ENCODE data around the gene MOXD1.

MOXD1 gene

GRCh38 chr6:132268209-132268608 lies 133.1 kb downstream of the MOXD1 start:
- DNase-seq = no peak

GRCh38 chr6:132265451-132266097 lies 135.7 kb downstream of the MOXD1 start:
- Histone ChIP-seq H3K27me3 (replicated peaks; ENCODE audit: control insufficient read depth, insufficient read depth, low read length, poor library complexity, severe bottlenecking) (no peaks in the 10 kb centered on the region), H3K36me3 (ENCODE audit: control insufficient read depth, insufficient read depth, low read length) (no peaks in the 10 kb centered on the region), H3K4me1 (ENCODE audit: control insufficient read depth, insufficient read depth, low read length, poor library complexity, severe bottlenecking) (no peaks in the 10 kb centered on the region), H3K4me3 (ENCODE audit: insufficient read depth, low read depth, low read length, poor library complexity, severe bottlenecking) (no peak overlapping the region), H3K9me3 (ENCODE audit: control insufficient read depth, low read length) (no peaks in the 10 kb centered on the region), H3K27ac (ENCODE audit: insufficient read depth, low read length, poor library complexity, severe bottlenecking) (no peak overlapping the region)
- DNase-seq = no peak

More at GRCh38 chr6:132268209-132268608, 133.1 kb downstream of the MOXD1 start:
- Histone ChIP-seq H3K27ac (ENCODE audit: insufficient read depth, low read length, poor library complexity, severe bottlenecking) (no peak overlapping the region), H3K4me1 (ENCODE audit: control insufficient read depth, insufficient read depth, low read length, poor library complexity, severe bottlenecking) (no peaks in the 10 kb centered on the region), H3K9me3 (ENCODE audit: control insufficient read depth, low read length) (no peaks in the 10 kb centered on the region), H3K36me3 (ENCODE audit: control insufficient read depth, insufficient read depth, low read length) (no peaks in the 10 kb centered on the region), H3K4me3 (ENCODE audit: insufficient read depth, low read depth, low read length, poor library complexity, severe bottlenecking) (no peak overlapping the region), H3K27me3 (replicated peaks; ENCODE audit: control insufficient read depth, insufficient read depth, low read length, poor library complexity, severe bottlenecking) (no peaks in the 10 kb centered on the region)

GRCh38 chr6:132264021-132264500 lies 137.2 kb downstream of the MOXD1 start:
- no peaks in the 10 kb centered on the region for H3K27me3 ChIP-seq (replicated peaks; ENCODE audit: control insufficient read depth, insufficient read depth, low read length, poor library complexity, severe bottlenecking)
- no peak overlapping the region for H3K27ac ChIP-seq (ENCODE audit: insufficient read depth, low read length, poor library complexity, severe bottlenecking)
- no peaks in the 10 kb centered on the region for H3K9me3 ChIP-seq (ENCODE audit: control insufficient read depth, low read length)
- no peak overlapping the region for H3K4me3 ChIP-seq (ENCODE audit: insufficient read depth, low read depth, low read length, poor library complexity, severe bottlenecking)
- DNase-seq = no peak
- no peaks in the 10 kb centered on the region for H3K36me3 ChIP-seq (ENCODE audit: control insufficient read depth, insufficient read depth, low read length)
- no peaks in the 10 kb centered on the region for H3K4me1 ChIP-seq (ENCODE audit: control insufficient read depth, insufficient read depth, low read length, poor library complexity, severe bottlenecking)

- Histone ChIP-seq H3K4me3 (ENCODE audit: insufficient read depth, low read depth, low read length, poor library complexity, severe bottlenecking) (no peak overlapping the region), H3K27ac (ENCODE audit: insufficient read depth, low read length, poor library complexity, severe bottlenecking) (no peak overlapping the region), H3K9me3 (ENCODE audit: control insufficient read depth, low read length) (no peaks in the 10 kb centered on the region), H3K27me3 (replicated peaks; ENCODE audit: control insufficient read depth, insufficient read depth, low read length, poor library complexity, severe bottlenecking) (no peaks in the 10 kb centered on the region), H3K4me1 (ENCODE audit: control insufficient read depth, insufficient read depth, low read length, poor library complexity, severe bottlenecking) (no peaks in the 10 kb centered on the region), H3K36me3 (ENCODE audit: control insufficient read depth, insufficient read depth, low read length) (no peaks in the 10 kb centered on the region)
- no peak for DNase-seq
Observed at GRCh38 chr6:132261354-132261753, 139.9 kb downstream of the MOXD1 start.

- no peak for DNase-seq
Observed at GRCh38 chr6:132259070-132259469, 142.2 kb downstream of the MOXD1 start.

GRCh38 chr6:132257561-132257960 lies 143.7 kb downstream of the MOXD1 start:
- H3K4me3 ChIP-seq (ENCODE audit: insufficient read depth, low read depth, low read length, poor library complexity, severe bottlenecking) = no peak overlapping the region
- no peaks in the 10 kb centered on the region for H3K36me3 ChIP-seq (ENCODE audit: control insufficient read depth, insufficient read depth, low read length)
- no peak overlapping the region for H3K27ac ChIP-seq (ENCODE audit: insufficient read depth, low read length, poor library complexity, severe bottlenecking)
- H3K9me3 ChIP-seq (ENCODE audit: control insufficient read depth, low read length) = no peaks in the 10 kb centered on the region
- no peaks in the 10 kb centered on the region for H3K4me1 ChIP-seq (ENCODE audit: control insufficient read depth, insufficient read depth, low read length, poor library complexity, severe bottlenecking)
- H3K27me3 ChIP-seq (replicated peaks; ENCODE audit: control insufficient read depth, insufficient read depth, low read length, poor library complexity, severe bottlenecking) = no peaks in the 10 kb centered on the region
- no peak for DNase-seq

More at GRCh38 chr6:132259070-132259469, 142.2 kb downstream of the MOXD1 start:
- Histone ChIP-seq H3K27ac (ENCODE audit: insufficient read depth, low read length, poor library complexity, severe bottlenecking) (no peak overlapping the region), H3K4me1 (ENCODE audit: control insufficient read depth, insufficient read depth, low read length, poor library complexity, severe bottlenecking) (no peaks in the 10 kb centered on the region), H3K27me3 (replicated peaks; ENCODE audit: control insufficient read depth, insufficient read depth, low read length, poor library complexity, severe bottlenecking) (no peaks in the 10 kb centered on the region), H3K4me3 (ENCODE audit: insufficient read depth, low read depth, low read length, poor library complexity, severe bottlenecking) (no peak overlapping the region), H3K36me3 (ENCODE audit: control insufficient read depth, insufficient read depth, low read length) (no peaks in the 10 kb centered on the region), H3K9me3 (ENCODE audit: control insufficient read depth, low read length) (no peaks in the 10 kb centered on the region)

GRCh38 chr6:132256457-132256856 lies 144.8 kb downstream of the MOXD1 start:
- DNase-seq = no peak
- H3K9me3 ChIP-seq (ENCODE audit: control insufficient read depth, low read length) = no peaks in the 10 kb centered on the region

GRCh38 chr6:132253906-132254305 lies 147.4 kb downstream of the MOXD1 start:
- no peaks in the 10 kb centered on the region for H3K36me3 ChIP-seq (ENCODE audit: control insufficient read depth, insufficient read depth, low read length)
- H3K27ac ChIP-seq (ENCODE audit: insufficient read depth, low read length, poor library complexity, severe bottlenecking) = no peak overlapping the region
- no peak for DNase-seq

More at GRCh38 chr6:132256457-132256856, 144.8 kb downstream of the MOXD1 start:
- Histone ChIP-seq H3K4me1 (ENCODE audit: control insufficient read depth, insufficient read depth, low read length, poor library complexity, severe bottlenecking) (no peaks in the 10 kb centered on the region), H3K27me3 (replicated peaks; ENCODE audit: control insufficient read depth, insufficient read depth, low read length, poor library complexity, severe bottlenecking) (no peaks in the 10 kb centered on the region), H3K4me3 (ENCODE audit: insufficient read depth, low read depth, low read length, poor library complexity, severe bottlenecking) (no peak overlapping the region), H3K27ac (ENCODE audit: insufficient read depth, low read length, poor library complexity, severe bottlenecking) (no peak overlapping the region), H3K36me3 (ENCODE audit: control insufficient read depth, insufficient read depth, low read length) (no peaks in the 10 kb centered on the region)

GRCh38 chr6:132253211-132253610 lies 148.1 kb downstream of the MOXD1 start:
- H3K27ac ChIP-seq (ENCODE audit: insufficient read depth, low read length, poor library complexity, severe bottlenecking) = no peak overlapping the region
- H3K27me3 ChIP-seq (replicated peaks; ENCODE audit: control insufficient read depth, insufficient read depth, low read length, poor library complexity, severe bottlenecking) = no peaks in the 10 kb centered on the region
- H3K4me3 ChIP-seq (ENCODE audit: insufficient read depth, low read depth, low read length, poor library complexity, severe bottlenecking) = no peak overlapping the region
- DNase-seq = no peak
- H3K36me3 ChIP-seq (ENCODE audit: control insufficient read depth, insufficient read depth, low read length) = no peaks in the 10 kb centered on the region
- H3K4me1 ChIP-seq (ENCODE audit: control insufficient read depth, insufficient read depth, low read length, poor library complexity, severe bottlenecking) = no peaks in the 10 kb centered on the region
- H3K9me3 ChIP-seq (ENCODE audit: control insufficient read depth, low read length) = no peaks in the 10 kb centered on the region

More at GRCh38 chr6:132253906-132254305, 147.4 kb downstream of the MOXD1 start:
- Histone ChIP-seq H3K4me3 (ENCODE audit: insufficient read depth, low read depth, low read length, poor library complexity, severe bottlenecking) (no peak overlapping the region), H3K9me3 (ENCODE audit: control insufficient read depth, low read length) (no peaks in the 10 kb centered on the region), H3K4me1 (ENCODE audit: control insufficient read depth, insufficient read depth, low read length, poor library complexity, severe bottlenecking) (no peaks in the 10 kb centered on the region), H3K27me3 (replicated peaks; ENCODE audit: control insufficient read depth, insufficient read depth, low read length, poor library complexity, severe bottlenecking) (no peaks in the 10 kb centered on the region)

- no peak overlapping the region for H3K27ac ChIP-seq (ENCODE audit: insufficient read depth, low read length, poor library complexity, severe bottlenecking)
Observed at GRCh38 chr6:132252113-132252512, 149.2 kb downstream of the MOXD1 start.

More at GRCh38 chr6:132252113-132252512, 149.2 kb downstream of the MOXD1 start:
- H3K9me3 ChIP-seq (ENCODE audit: control insufficient read depth, low read length) = no peaks in the 10 kb centered on the region
- H3K4me3 ChIP-seq (ENCODE audit: insufficient read depth, low read depth, low read length, poor library complexity, severe bottlenecking) = no peak overlapping the region
- no peak for DNase-seq
- H3K4me1 ChIP-seq (ENCODE audit: control insufficient read depth, insufficient read depth, low read length, poor library complexity, severe bottlenecking) = no peaks in the 10 kb centered on the region
- no peaks in the 10 kb centered on the region for H3K36me3 ChIP-seq (ENCODE audit: control insufficient read depth, insufficient read depth, low read length)
- no peaks in the 10 kb centered on the region for H3K27me3 ChIP-seq (replicated peaks; ENCODE audit: control insufficient read depth, insufficient read depth, low read length, poor library complexity, severe bottlenecking)
